Tongue (tissue), 2 donors: ENCODE results near the gene LRRC47. TPM values are rescaled to one million over a fixed set of nuclear protein-coding genes. Genes with fewer than 3 reads are reported as not detected.

Source experiments
- DNase-seq: peaks from one replicate; pipeline ENCODE4 v3.0.0-alpha.2; 2015
- total RNA-seq: library from RNA; depleted of rRNA; stranded (reverse); fragments of >200 nt; gene quantifications from one replicate; pipeline ENCODE4 v1.2.3, GENCODE V29; 2014

Gene LRRC47
- 43.3 TPM for total RNA-seq

- peak; percentile 98 for DNase-seq
Measured at GRCh38 chr1:3796215-3797061, at the start of gene LRRC47. Gene LRRC47 (minus strand): TSS chr1:3796498. CDS start chr1:3796476, 22 bp downstream.

- no peak for DNase-seq
Measured at GRCh38 chr1:3842912-3843311, 46.6 kb upstream of the LRRC47 start.

- no peak for DNase-seq
Measured at GRCh38 chr1:3841491-3841890, 45.2 kb upstream of the LRRC47 start.

GRCh38 chr1:3838788-3839187, 42.5 kb upstream of the LRRC47 start:
- no peak for DNase-seq

- no peak for DNase-seq
Measured at GRCh38 chr1:3837685-3838084, 41.4 kb upstream of the LRRC47 start.

DNA sequence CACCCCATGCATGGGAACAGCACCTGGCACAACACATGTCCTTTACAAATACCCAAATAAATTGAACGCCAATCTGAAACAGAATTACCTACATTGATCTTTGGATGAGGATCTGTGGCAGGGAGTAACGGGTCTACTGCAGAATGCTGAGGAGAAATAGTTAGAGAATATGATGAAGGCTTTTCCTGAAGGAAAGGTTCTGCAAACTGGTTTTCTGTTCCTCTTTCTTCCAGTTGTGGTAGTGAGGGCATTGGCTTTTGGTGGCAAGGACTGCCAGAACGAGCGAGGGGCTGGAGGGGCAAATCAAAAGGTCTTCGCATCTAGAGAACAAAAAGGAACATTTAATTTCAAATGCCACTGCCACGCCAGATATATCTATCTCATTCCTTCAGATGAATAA, 40.9 kb upstream of the LRRC47 start:
- DNase-seq, result no peak

DNA sequence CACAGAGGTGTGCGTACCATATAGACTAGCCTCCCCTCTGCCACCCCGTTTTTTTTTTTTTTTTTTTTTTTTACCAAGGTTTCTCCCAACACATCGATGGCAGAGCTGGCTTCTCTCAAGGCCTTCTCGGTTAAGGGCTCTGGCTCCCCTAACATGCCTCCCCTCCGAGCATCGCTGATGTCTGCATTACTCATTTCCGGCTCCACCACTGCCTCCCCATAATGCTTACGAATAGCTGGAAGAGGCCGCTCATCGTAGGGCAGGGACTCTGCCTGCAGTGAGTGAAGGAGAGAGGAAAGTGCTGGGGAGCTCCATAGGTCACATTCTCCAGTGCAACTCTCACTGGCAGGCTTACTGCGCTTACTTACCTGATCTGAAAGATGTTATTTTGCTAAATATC, 40.1 kb upstream of the LRRC47 start:
- DNase-seq, result no peak

GRCh38 chr1:3834701-3835100, 38.4 kb upstream of the LRRC47 start:
- no peak for DNase-seq

- DNase-seq, result no peak
Measured at GRCh38 chr1:3831689-3832088, 35.4 kb upstream of the LRRC47 start.

- DNase-seq, result no peak
Measured at GRCh38 chr1:3828391-3828790, 32.1 kb upstream of the LRRC47 start.

- DNase-seq, result peak; percentile 17
Measured at GRCh38 chr1:3827813-3828307, 31.6 kb upstream of the LRRC47 start.

- DNase-seq, result no peak
Measured at GRCh38 chr1:3825356-3825755, 29.1 kb upstream of the LRRC47 start.

DNA sequence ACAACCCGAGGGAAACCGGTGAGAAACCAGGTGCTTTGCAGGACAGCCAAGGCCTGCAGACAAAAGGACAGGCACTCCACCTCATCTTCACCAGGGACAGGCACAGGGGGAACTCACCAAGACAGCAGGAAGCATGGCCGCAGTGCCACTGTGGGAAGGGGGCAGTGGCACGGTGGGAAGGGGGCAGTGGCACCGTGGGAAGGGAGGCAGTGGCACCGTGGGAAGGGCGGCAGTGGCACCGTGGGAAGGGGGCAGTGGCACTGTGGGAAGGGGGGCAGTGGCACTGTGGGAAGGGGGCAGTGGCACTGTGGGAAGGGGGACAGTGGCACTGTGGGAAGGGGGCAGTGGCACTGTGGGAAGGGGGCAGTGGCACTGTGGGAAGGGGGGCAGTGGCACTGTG, 28.4 kb upstream of the LRRC47 start:
- no peak for DNase-seq

DNA sequence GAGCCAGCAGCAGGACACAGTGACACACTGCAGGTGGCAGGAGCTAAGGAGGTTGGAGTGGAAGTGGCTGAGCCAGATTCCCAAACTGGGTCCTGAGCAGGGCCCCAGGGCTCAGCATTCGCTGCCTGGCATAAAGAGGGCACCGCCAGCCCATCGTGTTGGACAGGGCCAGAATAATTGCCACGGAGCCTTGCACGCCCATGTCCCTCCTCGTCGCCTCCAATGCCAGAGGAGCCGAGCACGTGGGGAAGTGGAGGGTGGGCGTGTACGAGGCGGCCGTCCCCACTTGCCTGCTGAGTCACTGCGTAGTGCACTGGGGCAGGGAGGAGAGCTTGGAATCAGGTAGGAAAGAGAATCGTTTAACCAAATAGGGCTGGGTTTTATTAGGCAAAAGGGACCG, 26.1 kb upstream of the LRRC47 start:
- DNase-seq, result no peak

DNA sequence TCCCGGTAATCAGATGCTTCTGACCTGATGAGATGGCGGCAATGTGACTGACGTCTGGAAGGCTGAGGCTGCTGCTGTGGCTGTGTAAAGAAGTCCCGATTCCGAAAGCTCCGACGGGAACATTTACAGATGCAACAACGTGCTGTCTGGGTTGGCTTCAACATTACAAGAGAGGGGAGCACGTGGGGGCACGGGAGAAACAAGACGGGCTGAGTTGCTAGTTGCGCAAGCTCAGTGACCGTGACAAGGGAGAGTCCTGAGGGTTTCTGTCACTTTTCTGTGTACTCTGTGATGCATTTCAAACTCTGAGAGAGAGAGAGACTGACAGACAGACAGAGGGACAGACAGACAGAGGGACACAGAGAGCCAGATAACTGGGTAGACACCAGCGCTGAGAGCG, 25.6 kb upstream of the LRRC47 start:
- DNase-seq, result peak; percentile 9

GRCh38 chr1:3821447-3821846, 25.1 kb upstream of the LRRC47 start:
- DNase-seq, result peak; percentile 78

GRCh38 chr1:3821004-3821403, 24.7 kb upstream of the LRRC47 start:
- peak; percentile 91 for DNase-seq

GRCh38 chr1:3820316-3820715, 24.0 kb upstream of the LRRC47 start:
- DNase-seq, result no peak

GRCh38 chr1:3819771-3820200, 23.5 kb upstream of the LRRC47 start:
- peak; percentile 80 for DNase-seq

DNA sequence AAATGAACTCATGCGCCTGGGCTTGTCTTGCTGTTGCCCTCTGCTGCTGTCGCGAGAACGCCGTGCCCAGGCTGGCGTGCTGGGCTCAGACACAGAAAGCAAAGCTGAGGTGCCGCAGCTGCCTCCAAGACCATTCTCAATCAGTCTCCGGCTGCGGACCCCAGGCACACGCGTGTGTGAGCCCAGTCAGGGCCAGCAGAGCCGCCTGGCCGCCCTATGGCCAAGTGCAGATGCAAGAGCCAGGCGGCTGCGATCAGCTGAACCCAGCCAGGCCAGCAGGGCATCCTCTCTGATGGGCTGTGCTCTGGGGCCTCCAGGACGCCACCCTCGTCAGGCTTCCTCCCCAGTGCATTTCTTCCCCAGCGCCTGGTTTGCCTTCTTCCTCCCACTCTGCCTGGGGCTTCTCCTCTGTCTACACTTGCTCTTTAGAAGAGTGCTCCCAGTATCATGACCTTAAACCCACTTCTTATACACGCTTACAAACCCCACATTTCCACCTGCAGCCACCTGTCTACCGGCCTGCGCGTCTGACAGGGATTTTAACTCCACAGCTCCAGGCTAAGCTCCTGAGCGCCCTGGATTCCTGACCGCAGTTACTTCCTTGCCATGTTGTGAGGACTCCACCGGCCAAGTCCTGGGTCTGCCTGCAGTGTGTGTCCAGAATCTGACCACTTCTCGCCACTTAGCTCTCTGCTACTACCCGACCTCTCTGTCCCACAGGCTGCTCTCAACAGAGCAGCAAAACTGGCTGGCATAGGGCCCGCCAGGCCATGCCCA, 21.7 kb upstream of the LRRC47 start:
- no peak for DNase-seq

DNA sequence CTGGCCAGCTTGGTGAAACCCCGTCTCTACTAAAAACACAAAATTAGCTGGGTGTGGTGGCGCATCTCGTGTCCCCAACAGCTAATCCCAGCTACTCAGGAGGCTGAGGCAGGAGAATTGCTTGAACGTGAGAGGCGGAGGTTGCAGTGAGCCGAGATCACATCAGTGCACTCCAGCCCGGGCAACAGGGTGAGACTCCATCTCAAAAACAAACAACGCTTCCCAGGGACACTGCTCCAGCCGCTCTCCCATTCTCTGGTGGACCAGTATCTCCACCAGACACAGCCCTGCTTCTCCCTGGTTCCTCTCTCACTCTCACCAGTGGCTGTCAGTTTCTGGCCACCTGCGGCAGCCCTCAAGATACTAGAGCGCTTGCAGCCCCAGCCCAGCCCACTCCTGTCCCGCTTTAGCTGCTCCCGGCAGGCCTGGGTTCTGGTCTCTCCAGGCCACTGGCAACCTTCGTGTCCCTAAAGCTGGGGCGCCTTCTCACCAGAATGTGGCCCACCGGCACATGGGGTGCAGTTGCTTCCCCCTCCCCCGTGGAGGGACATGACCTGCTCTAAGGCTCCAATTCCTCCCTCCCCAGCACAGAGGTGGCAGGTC, 20.9 kb upstream of the LRRC47 start:
- DNase-seq, result no peak

DNA sequence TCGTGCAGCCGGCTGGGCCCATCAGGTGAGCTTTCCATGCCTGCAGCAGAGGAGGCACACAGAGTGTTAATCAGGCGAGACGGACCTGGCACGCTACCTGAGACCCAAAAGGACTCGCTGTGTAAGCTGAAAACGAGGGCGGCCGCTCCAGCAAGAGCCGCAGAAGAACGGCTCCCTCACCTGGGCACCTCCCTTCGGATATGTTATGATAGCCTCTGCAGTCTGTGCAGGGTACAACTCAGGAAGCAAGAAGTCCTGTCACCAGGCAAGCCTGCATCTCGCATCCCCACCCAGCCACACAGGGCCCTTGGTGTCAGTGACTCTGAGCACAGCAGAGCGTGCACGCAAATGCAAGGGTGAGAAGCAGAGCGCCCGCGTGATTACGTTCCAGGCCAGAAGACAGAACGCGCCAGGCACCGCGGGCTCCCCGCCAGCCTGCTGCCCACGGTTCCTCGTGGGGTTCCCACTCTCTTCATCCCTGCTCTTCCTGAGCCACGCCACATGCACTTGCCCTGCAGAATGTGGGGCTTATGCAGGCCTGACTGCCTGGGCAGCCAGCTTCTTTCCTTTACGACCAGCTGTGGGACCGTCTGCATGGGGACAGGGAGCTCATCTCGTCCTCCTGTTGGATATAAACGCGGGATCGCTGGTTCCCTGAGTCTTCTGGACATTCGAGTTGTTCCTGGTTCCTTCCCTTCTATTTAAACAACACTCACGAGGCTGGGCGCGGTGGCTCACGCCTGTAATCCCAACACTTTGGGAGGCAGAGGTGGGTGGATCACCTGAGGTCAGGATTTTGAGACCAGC, 20.2 kb upstream of the LRRC47 start:
- DNase-seq, result no peak
